ENCODE data around the gene GAREM1.
"Not testable (repeated sequence)": the region's sequence is repeated elsewhere in the genome, so short reads cannot be mapped to it uniquely, and the experiment has no call there.

The GAREM1 gene

DNA sequence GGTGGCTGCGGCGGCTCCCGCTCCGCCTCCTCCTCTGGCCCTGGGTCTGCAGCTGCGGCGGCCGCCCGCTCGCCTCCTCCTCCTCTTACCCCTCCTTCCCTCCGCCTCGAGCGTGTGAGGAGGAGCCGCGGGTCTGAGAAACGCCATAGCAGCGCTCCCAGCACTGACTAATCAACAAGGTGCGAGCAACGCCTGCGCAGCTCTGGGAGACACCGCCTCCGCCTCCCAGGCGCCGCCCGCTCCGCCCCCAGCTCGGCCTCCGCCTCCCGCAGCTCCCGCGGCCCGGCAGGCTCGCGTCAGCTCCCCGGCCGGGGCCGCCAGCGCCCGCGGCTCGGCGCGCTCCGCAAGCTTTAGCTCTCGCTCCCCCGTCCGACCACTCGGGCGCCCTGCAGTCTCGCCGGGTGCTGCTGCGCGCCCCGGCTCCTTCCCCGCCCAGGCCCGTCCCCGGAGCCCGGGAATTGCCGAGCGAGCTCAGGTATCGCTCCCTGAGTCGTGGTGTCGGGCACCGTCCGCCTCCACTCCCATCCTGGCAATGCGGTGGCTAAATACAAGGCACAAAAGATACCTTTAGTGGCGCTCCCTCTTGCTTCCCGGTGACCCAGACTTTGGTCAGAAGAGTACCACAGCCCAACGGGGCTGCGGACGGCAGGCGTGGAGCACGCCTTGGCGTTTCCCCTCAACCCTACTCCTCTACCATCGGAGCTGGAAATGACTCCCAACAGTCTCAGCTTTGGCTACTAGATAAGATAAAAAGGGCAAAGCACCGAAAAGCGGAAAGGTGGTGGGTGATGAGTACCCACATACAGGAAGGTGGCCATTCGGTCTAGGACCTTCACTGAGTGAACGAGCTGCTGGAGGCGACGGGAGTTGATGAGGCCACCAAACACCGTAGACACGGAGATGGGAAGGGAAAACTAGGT lies at the start of gene GAREM1:
TSS of gene GAREM1 (minus strand) at position 169 of the 920 bp plus-strand sequence. CDS start 454 bp downstream, outside the sequence.
- peak; percentile 86 for DNase-seq (ENCODE audit: low spot score)

DNA sequence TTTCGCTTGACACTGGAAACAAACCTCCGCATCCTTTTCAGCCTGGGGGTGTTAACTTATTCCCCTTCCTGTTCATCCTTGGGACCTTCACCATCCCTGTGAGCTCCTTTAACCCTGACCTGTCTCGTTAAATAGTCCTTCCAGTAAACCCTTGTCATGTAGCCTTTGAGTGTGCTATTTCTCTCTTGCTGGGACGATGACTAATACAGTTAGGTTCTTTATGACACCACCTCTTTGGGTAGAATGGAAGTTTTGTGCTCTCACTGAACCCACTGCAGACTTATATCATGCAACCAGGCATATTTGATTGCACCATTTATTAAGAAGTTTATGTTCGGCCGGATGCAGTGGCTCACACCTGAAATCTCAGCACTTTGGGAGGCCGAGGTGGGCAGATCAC lies 40.5 kb upstream of the GAREM1 start:
- DNase-seq (ENCODE audit: low spot score): no peak

- no peak for DNase-seq (ENCODE audit: low spot score)
Measured at GRCh38 chr18:32509111-32509510, 38.4 kb upstream of the GAREM1 start.

DNA sequence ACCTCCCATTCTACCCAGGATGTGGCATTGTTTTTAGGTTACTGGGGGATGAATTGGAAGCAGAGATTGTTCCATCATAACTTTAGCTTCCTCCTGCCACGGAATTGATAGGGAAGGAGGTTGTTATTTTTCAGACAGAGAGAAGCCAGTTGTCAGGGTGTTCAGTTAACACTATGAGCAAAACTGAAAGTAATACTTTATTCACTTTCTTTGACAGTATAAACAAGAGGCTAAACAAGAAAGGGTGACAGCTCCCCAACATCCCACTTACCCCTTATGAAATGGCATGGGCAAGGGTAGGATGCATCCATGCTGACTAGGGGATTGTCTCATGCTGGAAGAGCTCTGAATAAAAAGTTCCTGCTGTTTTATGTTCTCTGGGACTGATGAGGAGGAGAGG lies 36.4 kb upstream of the GAREM1 start:
- DNase-seq (ENCODE audit: low spot score): no peak

GRCh38 chr18:32502014-32502413 lies 31.3 kb upstream of the GAREM1 start:
- DNase-seq (ENCODE audit: low spot score): no peak

GRCh38 chr18:32501242-32501641 lies 30.6 kb upstream of the GAREM1 start:
- DNase-seq (ENCODE audit: low spot score): not testable (repeated sequence)

DNA sequence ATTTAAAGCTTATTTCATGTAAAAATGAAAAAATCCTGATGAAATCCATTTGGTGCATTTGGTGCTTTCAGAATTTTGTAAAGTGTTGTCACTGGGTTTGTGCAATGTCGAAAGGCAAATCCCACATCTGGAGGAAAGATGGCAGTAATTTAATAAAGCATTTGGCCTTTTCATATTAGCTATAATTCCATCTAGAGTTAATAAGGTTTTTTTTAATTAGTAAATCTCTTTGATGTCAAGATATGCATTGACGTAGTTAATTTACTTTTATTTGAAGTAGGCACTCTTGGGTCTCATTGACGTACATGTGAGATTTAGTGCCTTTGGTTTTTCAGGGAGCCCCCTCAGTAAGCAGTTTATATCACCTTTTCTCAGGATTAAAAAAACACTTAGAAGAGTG lies 12.3 kb upstream of the GAREM1 start:
- DNase-seq (ENCODE audit: low spot score): no peak

GRCh38 chr18:32482117-32482516 lies 11.4 kb upstream of the GAREM1 start:
- DNase-seq (ENCODE audit: low spot score): no peak

DNA sequence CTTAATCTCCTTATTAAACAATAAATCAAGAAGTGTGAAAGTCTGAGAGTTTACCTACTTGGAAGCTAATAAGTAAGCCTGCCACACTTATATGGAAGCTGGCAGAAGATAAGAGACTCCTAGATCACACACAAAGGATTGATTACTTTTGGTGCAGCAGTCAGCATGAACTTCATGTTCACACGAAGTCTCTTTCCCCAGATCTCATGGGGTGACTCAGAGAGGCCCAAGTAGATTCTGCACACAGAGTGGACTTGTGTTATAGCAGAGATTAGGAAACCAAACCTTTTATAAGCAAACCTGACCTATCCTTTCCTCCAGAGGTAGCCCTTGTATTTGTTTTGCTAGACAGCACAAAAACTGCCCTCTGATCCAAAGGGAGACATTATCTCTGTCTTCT lies 9.9 kb upstream of the GAREM1 start:
- DNase-seq (ENCODE audit: low spot score): no peak

DNA sequence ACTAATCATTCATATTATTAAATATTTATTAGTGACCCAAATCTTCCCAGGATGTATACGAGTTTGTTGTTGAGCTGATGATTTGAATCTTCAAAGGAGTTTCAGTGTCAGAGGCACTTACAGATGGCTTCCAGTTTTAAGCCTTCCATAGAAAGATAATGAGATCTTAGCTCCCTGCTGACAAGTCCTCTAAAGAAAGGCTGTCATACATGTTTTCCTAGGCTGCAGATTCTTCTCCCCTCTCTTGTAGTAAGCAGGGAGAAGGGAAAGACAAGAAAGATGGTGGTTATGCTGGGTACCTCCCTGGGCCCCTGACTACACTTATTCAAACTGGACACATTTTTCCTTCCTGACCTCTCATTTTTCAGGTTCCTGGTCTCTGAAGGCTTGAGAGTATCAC lies 8.1 kb upstream of the GAREM1 start:
- DNase-seq (ENCODE audit: low spot score): no peak

DNA sequence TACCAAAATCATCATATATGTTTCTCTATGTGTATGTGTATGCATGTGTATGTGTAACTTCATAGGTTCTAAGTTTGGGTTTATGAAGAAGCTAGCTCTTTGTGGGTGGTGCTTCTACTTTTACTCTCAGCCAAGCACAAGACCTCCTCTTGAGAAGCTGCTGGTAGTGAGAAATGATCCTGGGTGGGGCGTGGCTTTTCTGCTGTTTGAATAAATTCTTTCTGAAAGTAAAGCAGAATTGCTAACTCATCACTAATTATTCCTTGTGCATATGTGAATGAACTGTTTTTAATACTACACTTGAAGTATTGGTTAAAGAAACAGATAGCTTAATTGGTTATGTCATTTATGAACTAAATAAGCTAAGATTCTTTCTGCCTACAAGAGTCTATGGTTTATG lies 7.6 kb upstream of the GAREM1 start:
- no peak for DNase-seq (ENCODE audit: low spot score)

- DNase-seq (ENCODE audit: low spot score): no peak
Measured at GRCh38 chr18:32476106-32476505, 5.4 kb upstream of the GAREM1 start.

DNA sequence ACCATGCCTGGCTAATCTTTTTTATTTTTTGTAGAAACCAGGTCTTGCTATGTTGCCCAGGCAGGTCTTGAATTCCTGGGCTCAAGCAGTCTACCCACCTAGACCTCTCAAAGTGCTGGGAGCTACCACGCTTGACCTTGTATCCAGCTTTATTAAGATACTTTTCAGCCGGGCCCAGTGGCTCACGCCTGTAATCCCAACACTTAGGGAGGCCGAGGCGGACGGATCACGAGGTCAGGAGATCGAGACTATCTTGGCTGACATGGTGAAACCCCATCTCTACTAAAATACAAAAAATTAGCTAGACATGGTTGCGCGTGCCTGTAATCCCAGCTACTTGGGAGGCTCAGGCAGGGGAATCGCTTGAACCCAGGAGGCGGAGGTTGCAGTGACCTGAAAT lies 4.4 kb upstream of the GAREM1 start:
- DNase-seq (ENCODE audit: low spot score): not testable (repeated sequence)

DNA sequence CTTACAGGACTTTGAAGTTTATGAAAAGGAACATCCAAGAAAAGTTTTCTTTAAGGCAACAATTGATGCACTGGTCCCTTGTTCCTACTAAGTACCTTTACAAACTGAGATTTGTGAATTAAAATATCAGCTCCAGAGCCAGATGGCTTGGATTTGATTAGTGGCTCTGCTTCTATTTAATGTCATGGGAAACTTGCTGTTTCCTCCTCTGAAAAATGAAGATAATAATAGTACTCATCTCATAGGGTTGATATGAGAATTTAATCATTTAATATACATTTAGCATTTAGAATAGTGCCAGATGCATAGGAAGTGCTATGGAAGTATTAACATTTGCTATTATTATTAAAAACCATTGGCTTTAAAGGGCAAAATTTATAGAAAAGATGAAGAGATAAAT lies 2.6 kb upstream of the GAREM1 start:
- no peak for DNase-seq (ENCODE audit: low spot score)

DNA sequence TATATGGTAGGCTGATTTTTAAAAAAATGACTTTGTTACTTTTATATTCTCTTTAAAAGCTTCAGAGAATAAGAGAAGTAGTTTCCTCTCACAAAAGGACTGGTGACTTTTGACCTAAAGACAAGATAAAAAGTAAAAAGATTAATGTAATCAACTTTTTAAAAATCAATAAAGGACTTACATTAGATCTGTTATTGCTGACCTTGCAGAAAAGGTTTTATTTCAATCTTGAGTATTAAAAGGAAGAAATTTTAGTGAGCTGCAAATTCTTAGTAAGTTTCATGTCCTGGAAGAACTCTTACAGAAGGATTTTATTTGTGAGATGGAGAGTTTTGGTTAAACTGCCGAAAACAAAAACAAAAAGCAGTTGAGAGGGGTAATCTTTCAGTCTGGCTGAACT lies 2.2 kb upstream of the GAREM1 start:
- no peak for DNase-seq (ENCODE audit: low spot score)

GRCh38 chr18:32470460-32470713 lies 295 bp downstream of the GAREM1 start:
- DNase-seq (ENCODE audit: low spot score): no peak

GRCh38 chr18:32469691-32470459 lies 807 bp downstream of the GAREM1 start:
- peak; percentile 3 for DNase-seq (ENCODE audit: low spot score)

DNA sequence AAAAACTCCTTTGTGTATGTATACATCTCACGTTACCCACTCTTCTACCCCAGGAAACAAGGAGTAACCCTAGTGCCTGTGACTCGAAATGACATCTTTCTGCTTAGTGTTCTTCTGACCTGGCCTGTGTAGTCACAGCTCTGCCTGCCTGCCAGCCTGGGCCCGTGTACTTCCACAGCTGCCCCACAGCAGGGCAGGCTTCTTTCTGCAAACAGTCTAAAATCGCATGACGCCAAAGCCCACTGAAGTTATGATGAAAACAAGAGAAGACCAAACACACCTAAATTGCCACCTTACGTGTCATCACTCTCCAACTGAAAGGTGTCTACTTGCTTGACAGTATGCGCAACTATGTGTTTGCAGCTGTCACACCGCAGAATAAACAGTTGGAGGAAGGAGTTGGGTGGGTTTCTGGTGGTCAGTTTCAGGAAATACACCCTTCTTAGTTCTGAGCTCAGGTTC lies 1.5 kb downstream of the GAREM1 start:
- peak; percentile 13 for DNase-seq (ENCODE audit: low spot score)

GRCh38 chr18:32468147-32468845 lies 2.4 kb downstream of the GAREM1 start:
- no peak for DNase-seq (ENCODE audit: low spot score)

- DNase-seq (ENCODE audit: low spot score): no peak
Measured at GRCh38 chr18:32461709-32462272, 8.9 kb downstream of the GAREM1 start.

DNA sequence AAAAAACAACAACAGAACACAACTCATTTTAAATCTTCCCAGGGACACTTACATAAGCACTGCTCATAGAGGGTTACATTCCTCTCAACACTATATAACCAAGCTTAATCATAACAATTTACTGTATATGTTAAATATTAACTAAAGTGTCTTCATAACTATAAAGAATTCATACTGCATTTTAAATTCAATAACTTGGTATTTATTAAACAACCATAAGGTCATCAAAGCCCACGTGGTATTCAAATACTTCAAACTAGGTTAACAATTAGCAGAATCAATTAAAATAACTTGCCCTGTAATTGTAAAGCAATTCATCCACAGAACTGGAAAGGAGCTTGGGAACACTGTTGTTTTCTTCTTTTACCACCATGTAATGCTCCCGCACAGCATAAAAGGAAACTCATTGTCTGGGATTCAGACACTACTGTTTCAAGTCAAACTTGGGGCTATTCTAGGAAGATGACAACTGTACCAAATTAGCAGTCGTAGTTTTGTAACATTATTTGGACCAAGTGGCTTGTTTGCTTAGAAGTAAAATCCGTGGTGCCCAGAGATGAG lies 10.4 kb downstream of the GAREM1 start:
- no peak for DNase-seq (ENCODE audit: low spot score)
